ENCODE data around the gene COL12A1. TPM values are rescaled to one million over a fixed set of nuclear protein-coding genes. Genes with fewer than 3 reads are reported as not detected.

Gene COL12A1
- total and polyA plus RNA-seq, 2 donors (not counting 1 experiment from before 2014, with no cell fraction given), result 1,023 to 1,075 TPM

GRCh38 chr6:75070244-75070643 is 135.6 kb downstream of the COL12A1 start:
- TF ChIP-seq CTCF (conservative IDR thresholded peaks at IDR 0.05 in 1 of 2, IDR thresholded peaks at IDR 0.05 in 1 of 2; ENCODE audit: low read depth in 1 of 2, low read length in 2 of 2) (no peak), EZH2 (IDR thresholded peaks at IDR 0.05; ENCODE audit: low read length, missing control alignments) (no peak)
- H3K4me1 ChIP-seq (ENCODE audit: control insufficient read depth, extremely low read depth, insufficient read depth, low read length), result no peaks in the 10 kb centered on the region
- no peak overlapping the region for H2AFZ ChIP-seq (ENCODE audit: low read length)
- no peaks in the 10 kb centered on the region for H3K9me3 ChIP-seq (ENCODE audit: control insufficient read depth, insufficient read depth, low read depth, low read length)
- DNase-seq (ENCODE audit: low read depth in 2 of 2), result no peak
- no peaks in the 10 kb centered on the region for H3K79me2 ChIP-seq (ENCODE audit: control insufficient read depth, insufficient read depth, low read length)
- no peak overlapping the region for H3K4me3 ChIP-seq (replicated peaks in 1 of 4; ENCODE audit: control extremely low read depth in 1 of 4, insufficient read depth in 1 of 4, low read depth in 3 of 4, low read length in 4 of 4)
- no peaks in the 10 kb centered on the region for H4K20me1 ChIP-seq (ENCODE audit: control insufficient read depth, extremely low read depth, insufficient read depth, low read length)
- no peak overlapping the region for H3K27ac ChIP-seq (ENCODE audit: insufficient read depth, low read length)
- no peak overlapping the region for H3K4me2 ChIP-seq (ENCODE audit: extremely low read depth, insufficient read depth, low read length)
- H3K27me3 ChIP-seq (ENCODE audit: control insufficient read depth, insufficient read depth, low read length), result no peaks in the 10 kb centered on the region
- no peak overlapping the region for H3K9ac ChIP-seq (ENCODE audit: insufficient read depth, low read length)
- H3K36me3 ChIP-seq (ENCODE audit: control insufficient read depth, insufficient read depth, low read length), result no peaks in the 10 kb centered on the region

- H3K79me2 ChIP-seq (ENCODE audit: control insufficient read depth, insufficient read depth, low read length), result no peaks in the 10 kb centered on the region
Observed at GRCh38 chr6:75065523-75065922, 140.3 kb downstream of the COL12A1 start.

GRCh38 chr6:75052491-75052890 is 153.4 kb downstream of the COL12A1 start:
- Histone ChIP-seq H3K4me3 (replicated peaks in 1 of 4; ENCODE audit: control extremely low read depth in 1 of 4, insufficient read depth in 1 of 4, low read depth in 3 of 4, low read length in 4 of 4) (no peak overlapping the region), H3K27ac (ENCODE audit: insufficient read depth, low read length) (no peak overlapping the region), H3K27me3 (ENCODE audit: control insufficient read depth, insufficient read depth, low read length) (no peaks in the 10 kb centered on the region), H3K4me2 (ENCODE audit: extremely low read depth, insufficient read depth, low read length) (no peak overlapping the region), H2AFZ (ENCODE audit: low read length) (no peak overlapping the region), H3K79me2 (ENCODE audit: control insufficient read depth, insufficient read depth, low read length) (no peaks in the 10 kb centered on the region), H3K9ac (ENCODE audit: insufficient read depth, low read length) (no peak overlapping the region), H3K36me3 (ENCODE audit: control insufficient read depth, insufficient read depth, low read length) (no peaks in the 10 kb centered on the region), H4K20me1 (ENCODE audit: control insufficient read depth, extremely low read depth, insufficient read depth, low read length) (no peaks in the 10 kb centered on the region), H3K4me1 (ENCODE audit: control insufficient read depth, extremely low read depth, insufficient read depth, low read length) (no peaks in the 10 kb centered on the region), H3K9me3 (ENCODE audit: control insufficient read depth, insufficient read depth, low read depth, low read length) (no peaks in the 10 kb centered on the region)
- DNase-seq (ENCODE audit: low read depth in 2 of 2), result no peak
- no peak for TF ChIP-seq EZH2 (IDR thresholded peaks at IDR 0.05; ENCODE audit: low read length, missing control alignments)
- no peak for TF ChIP-seq CTCF (conservative IDR thresholded peaks at IDR 0.05 in 1 of 2, IDR thresholded peaks at IDR 0.05 in 1 of 2; ENCODE audit: low read depth in 1 of 2, low read length in 2 of 2)

More at GRCh38 chr6:75065523-75065922, 140.3 kb downstream of the COL12A1 start:
- no peak overlapping the region for H2AFZ ChIP-seq (ENCODE audit: low read length)
- H3K27me3 ChIP-seq (ENCODE audit: control insufficient read depth, insufficient read depth, low read length), result no peaks in the 10 kb centered on the region
- DNase-seq (ENCODE audit: low read depth in 2 of 2), result peak; percentile 24 to 46
- no peaks in the 10 kb centered on the region for H3K9me3 ChIP-seq (ENCODE audit: control insufficient read depth, insufficient read depth, low read depth, low read length)
- no peak overlapping the region for H3K4me2 ChIP-seq (ENCODE audit: extremely low read depth, insufficient read depth, low read length)
- no peak overlapping the region for H3K9ac ChIP-seq (ENCODE audit: insufficient read depth, low read length)
- no peaks in the 10 kb centered on the region for H3K36me3 ChIP-seq (ENCODE audit: control insufficient read depth, insufficient read depth, low read length)
- TF ChIP-seq EZH2 (IDR thresholded peaks at IDR 0.05; ENCODE audit: low read length, missing control alignments), result no peak
- TF ChIP-seq CTCF (conservative IDR thresholded peaks at IDR 0.05 in 1 of 2, IDR thresholded peaks at IDR 0.05 in 1 of 2; ENCODE audit: low read depth in 1 of 2, low read length in 2 of 2), result peak in 1 of 2 donors; percentile 13
- H3K4me1 ChIP-seq (ENCODE audit: control insufficient read depth, extremely low read depth, insufficient read depth, low read length), result no peaks in the 10 kb centered on the region
- no peaks in the 10 kb centered on the region for H4K20me1 ChIP-seq (ENCODE audit: control insufficient read depth, extremely low read depth, insufficient read depth, low read length)
- H3K27ac ChIP-seq (ENCODE audit: insufficient read depth, low read length), result no peak overlapping the region
- H3K4me3 ChIP-seq (replicated peaks in 1 of 4; ENCODE audit: control extremely low read depth in 1 of 4, insufficient read depth in 1 of 4, low read depth in 3 of 4, low read length in 4 of 4), result no peak overlapping the region
